ENCODE data around the gene OPHN1.

DNA sequence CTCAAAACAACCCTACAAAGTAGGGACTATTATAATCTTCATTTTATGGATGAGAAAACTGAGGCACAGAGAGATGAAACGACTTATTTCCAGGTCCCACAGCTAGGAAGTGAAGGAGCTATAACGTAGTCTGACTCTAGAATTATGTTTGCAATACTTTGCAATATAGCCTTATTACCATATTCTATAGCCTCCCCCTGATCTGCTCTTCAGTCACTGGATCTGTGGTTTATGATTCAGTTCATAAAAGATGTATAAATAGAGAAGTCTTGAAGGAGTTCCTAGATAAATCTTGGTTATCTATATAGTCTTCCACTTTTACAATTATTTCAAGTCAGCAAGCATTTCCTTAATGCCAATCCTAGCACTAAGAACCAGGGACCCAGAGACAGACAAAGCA, 57.5 kb downstream of the OPHN1 start:
- TF ChIP-seq POLR2AphosphoS5 (IDR thresholded peaks at IDR 0.05) (no peak), POLR2A (IDR thresholded peaks at IDR 0.05) (no peak)
- TF ChIP-seq, protein P1, sequence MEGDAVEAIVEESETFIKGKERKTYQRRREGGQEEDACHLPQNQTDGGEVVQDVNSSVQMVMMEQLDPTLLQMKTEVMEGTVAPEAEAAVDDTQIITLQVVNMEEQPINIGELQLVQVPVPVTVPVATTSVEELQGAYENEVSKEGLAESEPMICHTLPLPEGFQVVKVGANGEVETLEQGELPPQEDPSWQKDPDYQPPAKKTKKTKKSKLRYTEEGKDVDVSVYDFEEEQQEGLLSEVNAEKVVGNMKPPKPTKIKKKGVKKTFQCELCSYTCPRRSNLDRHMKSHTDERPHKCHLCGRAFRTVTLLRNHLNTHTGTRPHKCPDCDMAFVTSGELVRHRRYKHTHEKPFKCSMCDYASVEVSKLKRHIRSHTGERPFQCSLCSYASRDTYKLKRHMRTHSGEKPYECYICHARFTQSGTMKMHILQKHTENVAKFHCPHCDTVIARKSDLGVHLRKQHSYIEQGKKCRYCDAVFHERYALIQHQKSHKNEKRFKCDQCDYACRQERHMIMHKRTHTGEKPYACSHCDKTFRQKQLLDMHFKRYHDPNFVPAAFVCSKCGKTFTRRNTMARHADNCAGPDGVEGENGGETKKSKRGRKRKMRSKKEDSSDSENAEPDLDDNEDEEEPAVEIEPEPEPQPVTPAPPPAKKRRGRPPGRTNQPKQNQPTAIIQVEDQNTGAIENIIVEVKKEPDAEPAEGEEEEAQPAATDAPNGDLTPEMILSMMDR (IDR thresholded peaks at IDR 0.05): no peak
